ENCODE results near the gene PDCL2.

PDCL2 gene

GRCh38 chr4:55539658-55540057 lies 52.4 kb downstream of the PDCL2 start:
- no peak for DNase-seq (ENCODE audit: low read depth in 2 of 2)

- no peak for DNase-seq (ENCODE audit: low read depth in 2 of 2)
These were observed 53.5 kb downstream of the PDCL2 start for GRCh38 chr4:55538531-55538930.

GRCh38 chr4:55534306-55534705 lies 57.7 kb downstream of the PDCL2 start:
- no peak for DNase-seq (ENCODE audit: low read depth in 2 of 2)

- DNase-seq (ENCODE audit: low read depth in 2 of 2): no peak
These were observed 61.4 kb downstream of the PDCL2 start for GRCh38 chr4:55530691-55531090.

GRCh38 chr4:55530167-55530566 lies 61.9 kb downstream of the PDCL2 start:
- DNase-seq (ENCODE audit: low read depth in 2 of 2): no peak

- no peak for DNase-seq (ENCODE audit: low read depth in 2 of 2)
These were observed 63.6 kb downstream of the PDCL2 start for GRCh38 chr4:55528491-55528890.

GRCh38 chr4:55524844-55525571 lies 67.0 kb downstream of the PDCL2 start:
- peak; percentile 15 to 27 for DNase-seq (ENCODE audit: low read depth in 2 of 2)

- DNase-seq (ENCODE audit: low read depth in 2 of 2): no peak
These were observed 73.6 kb downstream of the PDCL2 start for GRCh38 chr4:55518442-55518841.

GRCh38 chr4:55517526-55518229 lies 74.4 kb downstream of the PDCL2 start:
- no peak for DNase-seq (ENCODE audit: low read depth in 2 of 2)

GRCh38 chr4:55512922-55513571 lies 79.0 kb downstream of the PDCL2 start:
- DNase-seq (ENCODE audit: low read depth in 2 of 2): no peak

- no peak for DNase-seq (ENCODE audit: low read depth in 2 of 2)
These were observed 80.0 kb downstream of the PDCL2 start for GRCh38 chr4:55512077-55512476.

GRCh38 chr4:55510685-55511084 lies 81.4 kb downstream of the PDCL2 start:
- no peak for DNase-seq (ENCODE audit: low read depth in 2 of 2)

- DNase-seq (ENCODE audit: low read depth in 2 of 2): no peak
These were observed 82.8 kb downstream of the PDCL2 start for GRCh38 chr4:55509266-55509665.

- no peak for DNase-seq (ENCODE audit: low read depth in 2 of 2)
These were observed 84.4 kb downstream of the PDCL2 start for GRCh38 chr4:55507612-55508011.

All from fibroblast of skin of left quadriceps (primary cell).